ENCODE results near the gene IGSF21.

GRCh38 chr1:18155881-18156385 is 48.3 kb downstream of the IGSF21 start:
- no peak for TF ChIP-seq POLR2A (IDR thresholded peaks at IDR 0.05)
- TF ChIP-seq CTCF (IDR thresholded peaks at IDR 0.05), result no peak
